Mucosa of descending colon (tissue), 3 donors: ENCODE measurements around the gene ZNF385D. TPM values are rescaled to one million over a fixed set of nuclear protein-coding genes. Genes with fewer than 3 reads are reported as not detected.

Source experiments
- ATAC-seq: fragments of 200-7000 bp; cut with Tn5 transposase; one replicate; pipeline ENCODE4 v1.9.1; 2020; ENCODE audit warnings: mild to moderate bottlenecking, moderate library complexity
- DNase-seq, 3 donors: peaks; one replicate each; pipeline ENCODE4 v3.0.0-alpha.2; 2020
- H3K36me3 ChIP-seq: fragments of 200-600 bp; one replicate; pipeline ENCODE4 v1.8.0; 2021; ENCODE audit warnings: low read depth, mild to moderate bottlenecking
- H3K4me1 ChIP-seq: fragments of 200-600 bp; one replicate; pipeline ENCODE4 v1.8.0; 2021; ENCODE audit warnings: low read depth, mild to moderate bottlenecking
- H3K4me3 ChIP-seq: fragments of 200-600 bp; one replicate; pipeline ENCODE4 v1.8.0; 2021; ENCODE audit warnings: mild to moderate bottlenecking
- H3K9me3 ChIP-seq: fragments of 200-600 bp; one replicate; pipeline ENCODE4 v1.8.0; 2021; ENCODE audit warnings: mild to moderate bottlenecking
- CTCF ChIP-seq: fragments of 200-600 bp; IDR thresholded peaks from one replicate; pipeline ENCODE4 v1.8.0; 2022; ENCODE audit warnings: antibody characterized with exemption, mild to moderate bottlenecking
- intact Hi-C, 2 donors: fragments of 100-400 bp; cut with DNase I in 1 of 2; cut with micrococcal nuclease in 1 of 2; formaldehyde crosslinking; loops; one replicate each; pipeline versions ENCODE4 v1.11.0 to v1.11.1; 2022; cut with DNase I, micrococcal nuclease
- total RNA-seq, 3 donors: library from RNA; stranded (reverse); fragmentation: NEBNext Ultra II Directional in 2 of 3; extraction: Animal tissue kit (Norgen Biotek cat#: 25700) in 2 of 3; gene quantifications; one replicate each; pipeline versions ENCODE4 v1.2.1 to v1.2.4, GENCODE V29; 2021 to 2023
- donor health status: DM: no; HTN: no; CAD: no; lungs with moderate emphysema.
- donor health status: DM: no; HTN: no; CAD: no.
- donor health status: DM: no; HTN: yes; CAD: no.

The ZNF385D gene
- total RNA-seq, 3 donors from 2014 or later: 1.9 to 3.1 (median 2.8) TPM

- ATAC-seq: no peak
- no peak for TF ChIP-seq CTCF
- H3K36me3 ChIP-seq: no peaks in the 10 kb centered on the region
- H3K9me3 ChIP-seq: peaks cover 11% of the 10 kb centered on the region
- no peak for DNase-seq
- no peak overlapping the region for H3K4me3 ChIP-seq
- H3K4me1 ChIP-seq: no peaks in the 10 kb centered on the region
- intact Hi-C loops: no loop called here
Observed at GRCh38 chr3:21783839-21784238, 32.8 kb upstream of the ZNF385D start.

GRCh38 chr3:21781355-21781754 is 30.3 kb upstream of the ZNF385D start:
- no peaks in the 10 kb centered on the region for H3K36me3 ChIP-seq
- TF ChIP-seq CTCF: no peak
- H3K4me3 ChIP-seq: no peak overlapping the region
- no peaks in the 10 kb centered on the region for H3K4me1 ChIP-seq
- DNase-seq: no peak
- no peak for ATAC-seq
- intact Hi-C loops: no loop called here
- peaks cover 9% of the 10 kb centered on the region for H3K9me3 ChIP-seq

GRCh38 chr3:21779909-21780308 is 28.9 kb upstream of the ZNF385D start:
- no peak for TF ChIP-seq CTCF
- DNase-seq (no peak), ATAC-seq (no peak)
- Histone ChIP-seq H3K4me1 (no peaks in the 10 kb centered on the region), H3K4me3 (no peak overlapping the region), H3K9me3 (peaks cover 9% of the 10 kb centered on the region), H3K36me3 (no peaks in the 10 kb centered on the region)
- intact Hi-C loops: no loop called here

- intact Hi-C loops: no loop called here
- Histone ChIP-seq H3K9me3 (peaks cover 9% of the 10 kb centered on the region), H3K4me3 (no peak overlapping the region), H3K36me3 (no peaks in the 10 kb centered on the region), H3K4me1 (no peaks in the 10 kb centered on the region)
- no peak for ATAC-seq
- no peak for TF ChIP-seq CTCF
- no peak for DNase-seq
Observed at GRCh38 chr3:21778715-21779114, 27.7 kb upstream of the ZNF385D start.

GRCh38 chr3:21777821-21778220 is 26.8 kb upstream of the ZNF385D start:
- Histone ChIP-seq H3K4me1 (no peaks in the 10 kb centered on the region), H3K4me3 (no peak overlapping the region), H3K36me3 (no peaks in the 10 kb centered on the region), H3K9me3 (peaks cover 7% of the 10 kb centered on the region)
- TF ChIP-seq CTCF: no peak
- ATAC-seq (no peak), DNase-seq (no peak)
- intact Hi-C loops: no loop called here

- ATAC-seq (no peak), DNase-seq (no peak)
- intact Hi-C loops: no loop called here
- H3K4me3 ChIP-seq: no peak overlapping the region
- peaks cover 14% of the 10 kb centered on the region for H3K9me3 ChIP-seq
- no peaks in the 10 kb centered on the region for H3K4me1 ChIP-seq
- no peaks in the 10 kb centered on the region for H3K36me3 ChIP-seq
- TF ChIP-seq CTCF: no peak
Observed at GRCh38 chr3:21766002-21766401, 15.0 kb upstream of the ZNF385D start.
